Measurements from ENCODE around the gene MARVELD3.
A peak's percentile ranks its signal among the peaks of the same experiment; 100 is the strongest.
"Not testable (repeated sequence)": the region's sequence is repeated elsewhere in the genome, so short reads cannot be mapped to it uniquely, and the experiment has no call there.

MARVELD3 gene

GRCh38 chr16:71626018-71626857 lies at the start of gene MARVELD3:
MARVELD3 (plus strand) TSS chr16:71626184; CDS start chr16:71626230, 46 bp downstream.
- peak; percentile 23 for DNase-seq

- DNase-seq = no peak
Observed at GRCh38 chr16:71576971-71577370, 49.0 kb upstream of the MARVELD3 start, which contains the start of gene TAT. TAT (minus strand) TSS chr16:71577092; CDS start chr16:71576415, 677 bp downstream.

GRCh38 chr16:71582553-71582848 lies 43.5 kb upstream of the MARVELD3 start:
- DNase-seq = not testable (repeated sequence)

DNA sequence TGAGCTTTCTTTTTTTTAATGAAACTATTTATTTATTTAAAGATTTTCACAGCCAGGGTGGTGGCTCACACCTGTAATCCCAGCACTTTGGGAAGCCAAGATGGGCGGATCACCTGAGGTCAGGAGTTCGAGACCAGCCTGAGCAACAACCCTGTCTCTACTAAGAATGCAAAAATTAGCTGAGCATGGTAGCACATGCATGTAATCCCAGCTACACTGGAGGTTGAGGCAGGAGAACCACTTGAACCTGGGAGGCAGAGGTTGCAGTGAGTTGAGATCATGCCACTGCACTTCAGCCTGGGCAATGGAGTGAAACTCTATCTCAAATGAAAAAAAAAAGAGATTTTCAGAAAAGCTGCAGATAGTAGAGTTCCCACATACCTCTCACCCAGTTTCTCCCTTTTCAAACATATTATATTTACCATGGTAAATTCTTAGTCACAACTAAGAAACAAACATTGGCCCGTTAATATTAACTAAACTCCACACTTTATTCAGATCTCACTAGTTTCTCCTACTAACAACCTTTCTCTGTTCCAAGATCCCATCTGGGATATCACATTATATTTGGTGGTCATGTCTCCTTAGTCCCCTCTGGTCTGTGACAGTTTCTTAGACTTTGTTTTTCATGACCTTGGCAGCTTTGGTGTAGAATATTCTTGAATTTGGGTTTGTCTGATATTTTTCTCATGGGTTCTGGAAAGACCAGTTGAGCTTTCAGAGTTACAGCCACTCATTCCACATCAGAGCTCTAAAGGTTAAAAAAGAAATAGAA lies 41.3 kb upstream of the MARVELD3 start:
- no peak for DNase-seq

GRCh38 chr16:71585318-71585703 lies 40.7 kb upstream of the MARVELD3 start:
- no peak for DNase-seq

DNA sequence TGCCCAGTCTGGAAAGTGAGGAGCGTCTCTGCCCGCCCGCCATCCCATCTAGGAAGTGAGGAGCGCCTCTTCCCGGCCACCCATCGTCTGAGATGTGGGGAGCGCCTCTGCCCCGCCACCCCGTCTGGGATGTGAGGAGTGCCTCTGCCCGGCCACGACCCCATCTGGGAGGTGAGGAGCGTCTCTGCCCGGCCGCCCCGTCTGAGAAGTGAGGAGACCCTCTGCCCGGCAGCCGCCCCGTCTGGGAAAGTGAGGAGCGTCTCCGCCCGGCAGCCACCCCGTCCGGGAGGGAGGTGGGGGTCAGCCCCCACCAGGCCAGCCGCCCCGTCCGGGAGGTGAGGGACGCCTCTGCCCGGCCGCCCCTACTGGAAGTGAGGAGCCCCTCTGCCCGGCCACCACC lies 36.6 kb upstream of the MARVELD3 start:
- DNase-seq = not testable (repeated sequence)

DNA sequence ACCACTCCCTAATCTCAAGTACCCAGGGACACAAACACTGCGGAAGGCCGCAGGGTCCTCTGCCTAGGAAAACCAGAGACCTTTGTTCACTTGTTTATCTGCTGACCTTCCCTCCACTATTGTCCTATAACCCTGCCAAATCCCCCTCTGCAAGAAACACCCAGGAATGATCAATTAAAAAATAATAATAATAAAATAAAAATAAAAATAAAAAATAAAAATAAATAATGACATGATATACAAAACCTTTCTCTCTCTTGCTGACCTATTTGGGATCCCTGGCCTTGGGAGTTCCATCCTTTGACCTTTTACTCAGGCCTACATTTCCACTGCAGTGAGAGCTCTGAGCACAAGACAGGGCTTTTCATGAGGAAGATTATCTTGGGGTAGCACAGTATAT lies 35.9 kb upstream of the MARVELD3 start:
- DNase-seq = not testable (repeated sequence)

- DNase-seq = no peak
Observed at GRCh38 chr16:71590584-71590983, 35.4 kb upstream of the MARVELD3 start.

DNA sequence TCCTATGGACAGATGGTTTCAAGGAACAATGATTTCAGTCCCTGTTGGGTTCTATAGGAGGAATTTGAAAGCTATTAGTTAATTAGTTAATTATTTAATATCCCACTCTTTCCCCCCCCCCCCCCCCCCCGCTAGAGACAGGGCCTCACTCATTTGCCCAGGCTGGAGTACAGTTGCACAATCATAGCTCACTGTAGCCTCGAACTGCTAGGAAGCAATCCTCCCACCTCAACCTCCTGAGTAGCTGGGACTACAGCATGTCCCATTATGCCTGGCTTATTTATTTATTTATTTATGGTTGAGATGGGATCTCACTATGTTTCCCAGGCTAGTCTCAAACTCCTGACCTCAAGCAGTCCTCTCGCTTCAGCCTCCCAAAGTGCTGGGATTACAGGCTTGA lies 34.1 kb upstream of the MARVELD3 start:
- no peak for DNase-seq

DNA sequence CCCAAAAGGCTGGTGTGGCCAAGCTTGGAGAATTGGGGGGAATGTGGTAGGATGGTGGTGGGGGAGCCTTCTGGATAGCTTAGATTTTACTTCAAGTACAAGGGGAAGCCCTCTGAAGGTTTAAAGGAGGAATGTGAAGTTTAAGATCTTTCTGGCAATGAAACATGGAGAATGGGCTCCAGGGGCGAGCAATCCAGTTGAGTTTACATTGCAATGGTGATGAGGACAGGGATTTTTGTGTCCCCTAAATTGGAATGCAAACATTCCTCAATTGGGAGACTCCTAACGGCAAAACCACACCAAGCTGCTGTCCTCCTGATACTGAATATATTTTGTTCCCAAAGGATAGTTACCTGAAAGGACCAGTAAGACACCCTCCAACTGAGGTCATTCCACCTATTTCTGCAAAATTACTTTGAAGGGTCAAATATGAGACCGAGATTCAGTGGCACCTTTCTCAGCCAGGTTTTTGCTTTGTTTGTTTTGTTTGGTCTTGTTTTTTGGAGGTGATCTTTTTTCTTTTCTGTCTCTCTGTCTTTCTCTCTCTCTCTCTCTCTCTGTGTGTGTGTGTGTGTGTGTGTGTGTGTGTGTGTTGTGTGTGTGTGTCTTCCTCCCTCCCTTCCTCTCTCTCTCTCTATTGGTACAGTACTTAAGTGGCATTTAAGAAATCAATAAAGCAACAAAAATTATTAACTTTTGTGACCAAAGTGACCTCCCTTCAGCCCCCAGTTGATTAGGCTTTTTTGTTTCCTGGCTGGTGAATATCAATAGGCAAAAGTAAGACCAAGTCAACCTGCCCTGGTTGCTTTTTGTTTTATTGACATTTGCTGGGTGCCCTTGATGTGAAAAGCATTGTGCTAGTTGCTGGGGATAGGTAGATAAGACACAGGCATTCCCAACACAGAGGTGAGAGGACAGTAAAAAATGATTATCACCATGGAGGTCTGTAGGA lies 32.7 kb upstream of the MARVELD3 start:
- no peak for DNase-seq

- DNase-seq = no peak
Observed at GRCh38 chr16:71594000-71594646, 31.9 kb upstream of the MARVELD3 start.

GRCh38 chr16:71595340-71595826 lies 30.6 kb upstream of the MARVELD3 start:
- not testable (repeated sequence) for DNase-seq

DNA sequence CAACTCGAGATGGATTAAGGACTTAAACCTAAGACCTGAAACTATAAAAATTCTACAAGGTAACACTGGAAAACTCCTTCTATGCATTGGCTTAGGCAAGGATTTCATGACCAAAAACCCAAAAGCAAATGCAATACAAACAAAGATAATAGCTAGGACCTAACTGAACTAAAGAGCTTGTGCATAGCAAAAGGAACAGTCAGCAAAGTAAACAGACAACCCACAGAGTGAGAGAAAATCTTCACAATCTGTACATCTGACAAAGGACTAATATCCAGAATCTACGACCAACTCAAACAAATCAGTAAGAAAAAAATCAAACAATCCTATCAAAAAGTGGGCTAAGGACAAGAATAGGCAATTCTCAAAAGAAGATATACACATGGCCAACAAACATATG lies 27.6 kb upstream of the MARVELD3 start:
- not testable (repeated sequence) for DNase-seq

- no peak for DNase-seq
Observed at GRCh38 chr16:71600822-71601221, 25.2 kb upstream of the MARVELD3 start.

DNA sequence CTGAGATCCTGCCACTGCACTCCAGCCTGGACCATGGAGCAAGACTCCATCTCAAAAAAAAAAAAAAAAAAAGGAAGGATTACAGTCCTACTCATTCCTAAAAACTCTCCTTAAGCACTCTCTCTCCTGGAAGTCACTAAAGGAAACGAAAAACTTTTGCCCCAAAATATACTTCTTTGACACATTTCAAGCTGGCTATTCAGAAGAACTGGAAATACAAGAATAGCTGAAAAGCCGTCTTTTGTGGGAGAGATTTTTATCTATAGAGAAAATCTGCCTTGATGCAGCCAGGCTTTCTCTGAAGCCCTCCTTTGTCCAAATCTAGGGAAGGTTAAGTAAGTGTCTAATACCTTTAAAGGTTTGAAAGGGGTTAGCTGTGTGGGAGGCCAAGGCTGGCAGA lies 16.9 kb upstream of the MARVELD3 start:
- no peak for DNase-seq

- DNase-seq = no peak
Observed at GRCh38 chr16:71610447-71610846, 15.5 kb upstream of the MARVELD3 start.

DNA sequence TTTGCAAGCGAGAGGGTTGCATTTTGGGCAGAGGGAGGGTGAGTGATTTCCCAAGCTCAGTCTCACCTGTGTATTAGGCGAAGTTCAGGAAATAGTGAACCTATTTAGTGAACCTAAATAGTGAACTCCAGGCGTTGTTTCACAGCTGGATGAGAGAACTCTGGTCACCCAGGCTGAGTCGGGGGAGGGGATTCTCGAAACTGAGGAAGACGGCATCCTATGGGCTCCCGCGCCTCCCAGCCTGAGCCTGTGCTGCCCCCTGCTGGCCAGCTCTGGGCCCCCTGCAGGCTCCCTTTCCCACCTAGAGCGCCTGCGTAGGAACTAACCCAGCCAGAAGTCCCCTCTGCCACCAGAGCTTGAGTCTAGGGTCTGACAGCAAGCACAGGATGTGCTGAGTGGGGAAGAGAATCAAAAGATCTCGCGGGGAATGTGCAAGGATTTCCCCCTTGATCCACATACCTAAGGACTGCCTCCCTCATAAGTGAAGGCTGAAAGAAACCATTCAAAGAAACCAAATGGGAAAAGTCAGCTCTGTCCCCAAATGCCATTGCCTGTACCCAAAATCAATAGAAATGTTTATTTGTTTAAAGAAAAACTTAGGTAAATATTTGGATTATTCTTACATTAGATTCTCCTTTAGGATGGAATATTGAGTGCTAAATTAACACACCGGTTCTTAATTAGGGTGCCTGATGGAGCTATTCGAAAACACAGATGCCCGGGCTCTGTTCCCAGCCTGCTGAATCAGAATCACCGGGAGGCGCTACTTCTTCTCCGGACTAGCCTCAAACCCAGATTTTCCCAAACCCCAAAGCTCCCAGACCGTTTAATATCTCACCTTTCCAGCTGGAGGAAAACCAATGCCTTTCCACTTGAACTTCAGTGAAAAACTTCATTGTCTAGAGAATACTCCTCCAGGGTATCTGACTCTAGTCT lies 14.8 kb upstream of the MARVELD3 start:
- DNase-seq = peak; percentile 74

GRCh38 chr16:71614956-71615355 lies 11.0 kb upstream of the MARVELD3 start:
- not testable (repeated sequence) for DNase-seq

- DNase-seq = no peak
Observed at GRCh38 chr16:71618429-71618828, 7.6 kb upstream of the MARVELD3 start.

DNA sequence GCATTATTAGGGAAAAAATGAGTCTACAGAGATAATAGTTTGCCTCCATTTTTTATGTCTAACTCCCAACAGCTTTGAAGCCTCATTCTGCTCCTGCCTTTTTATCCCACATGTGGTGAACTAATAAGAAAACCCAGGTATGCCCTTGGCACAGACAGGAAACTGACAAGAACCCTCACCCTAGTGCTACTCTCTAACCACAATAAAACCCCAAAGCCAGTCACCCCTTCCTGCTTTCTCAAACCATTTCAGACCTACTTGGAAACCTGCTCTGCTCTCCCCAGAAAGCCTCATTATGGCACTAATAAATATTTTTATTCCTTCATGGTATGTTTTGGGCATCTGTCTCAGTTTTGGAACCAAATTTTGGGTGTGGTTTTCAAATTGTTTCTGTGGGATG lies 3.9 kb upstream of the MARVELD3 start:
- peak; percentile 19 for DNase-seq

DNA sequence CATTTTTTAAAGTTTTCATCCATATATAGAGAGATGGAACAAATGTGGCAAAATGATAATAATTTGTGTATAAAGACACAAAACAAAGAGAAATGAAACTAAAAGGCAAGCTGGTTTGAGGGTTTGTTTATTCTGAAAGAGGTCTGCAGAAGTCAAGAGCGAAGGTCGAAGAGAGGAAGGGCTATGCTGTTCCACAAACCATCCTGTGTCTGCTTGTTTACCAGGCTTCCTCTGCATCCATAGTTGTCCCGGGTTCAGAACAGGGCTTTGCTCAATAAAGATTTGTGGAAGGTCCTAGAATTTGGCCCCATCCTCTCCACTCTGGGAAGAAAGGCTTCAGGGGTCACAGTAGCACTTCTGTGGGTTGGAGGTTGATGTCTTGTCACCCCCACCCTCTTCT lies 2.4 kb upstream of the MARVELD3 start:
- DNase-seq = no peak

All from CD4-positive, alpha-beta T cell treated with Interleukin-17A for 1 hour (primary cell).